ENCODE measurements around the gene CYP19A1.

The CYP19A1 gene

DNA sequence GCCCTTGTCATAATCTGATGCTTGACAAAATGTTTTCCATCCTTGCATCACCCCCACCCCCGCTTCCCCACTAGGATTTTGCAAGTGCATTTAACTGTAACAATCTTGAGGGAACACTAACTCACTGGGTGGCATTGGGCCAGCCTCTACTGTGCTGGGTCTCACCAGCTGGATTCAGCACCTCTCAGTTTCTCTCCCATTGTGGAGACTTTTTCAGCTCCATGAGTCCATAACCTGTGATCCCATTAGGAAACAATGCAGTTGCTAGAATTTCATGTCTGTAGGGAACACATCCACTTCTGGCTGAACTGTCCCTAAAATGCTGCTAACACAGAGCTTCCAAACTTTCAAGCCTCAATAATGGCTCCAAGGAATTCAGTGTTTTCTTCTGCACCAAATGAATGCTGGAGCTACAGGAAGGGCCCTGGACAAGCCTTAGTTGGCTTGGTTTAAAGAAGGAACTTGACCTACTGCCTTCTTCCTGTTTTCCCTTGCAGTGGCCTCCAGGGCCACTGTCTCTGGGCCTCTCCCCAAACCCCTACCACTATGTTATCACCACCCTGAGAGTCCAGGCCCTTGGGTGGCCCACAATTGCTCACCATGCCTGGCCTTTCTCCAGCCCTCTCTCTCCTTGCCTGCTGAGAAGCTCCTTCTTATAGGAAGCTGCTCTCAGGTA, 15.6 kb downstream of the CYP19A1 start:
- DNase-seq, result no peak

DNA sequence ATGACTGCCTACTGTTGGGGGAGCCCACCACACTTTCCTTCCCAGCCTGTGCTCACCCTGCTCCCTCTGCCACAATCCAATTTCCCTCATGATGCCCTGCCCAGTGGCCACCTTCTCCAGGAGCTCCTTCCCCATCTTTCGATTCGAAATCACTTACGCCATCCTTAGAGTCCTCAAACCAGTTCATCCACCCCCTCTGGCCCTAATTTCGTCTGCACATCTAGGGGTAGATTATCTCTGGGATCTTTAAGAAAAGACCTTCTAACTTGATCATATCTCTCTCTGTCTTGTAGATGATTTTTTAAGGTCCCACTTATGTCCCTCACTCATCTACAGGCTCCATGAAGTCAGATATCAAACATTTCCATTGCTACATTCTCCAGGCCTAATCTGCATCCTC, 17.1 kb downstream of the CYP19A1 start:
- no peak for DNase-seq

DNA sequence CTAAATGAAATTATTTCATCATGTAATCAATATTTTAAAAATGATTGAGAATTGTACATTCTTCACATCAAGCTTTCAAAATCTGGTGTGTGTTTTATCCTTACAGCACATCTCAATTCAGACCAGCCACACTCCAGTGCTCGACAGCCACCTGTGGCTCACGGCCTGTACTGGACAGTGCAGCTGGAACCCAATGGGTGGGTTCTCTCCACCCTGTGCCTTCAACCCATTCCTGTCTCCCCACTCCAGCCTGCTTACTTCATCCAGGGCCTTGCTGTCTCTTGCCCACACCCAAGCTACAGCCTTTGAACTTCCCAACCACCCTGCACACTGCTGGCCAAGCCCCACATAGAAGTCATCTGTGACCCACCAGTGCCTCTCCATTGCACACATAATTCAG, 17.6 kb downstream of the CYP19A1 start:
- DNase-seq, result no peak

DNA sequence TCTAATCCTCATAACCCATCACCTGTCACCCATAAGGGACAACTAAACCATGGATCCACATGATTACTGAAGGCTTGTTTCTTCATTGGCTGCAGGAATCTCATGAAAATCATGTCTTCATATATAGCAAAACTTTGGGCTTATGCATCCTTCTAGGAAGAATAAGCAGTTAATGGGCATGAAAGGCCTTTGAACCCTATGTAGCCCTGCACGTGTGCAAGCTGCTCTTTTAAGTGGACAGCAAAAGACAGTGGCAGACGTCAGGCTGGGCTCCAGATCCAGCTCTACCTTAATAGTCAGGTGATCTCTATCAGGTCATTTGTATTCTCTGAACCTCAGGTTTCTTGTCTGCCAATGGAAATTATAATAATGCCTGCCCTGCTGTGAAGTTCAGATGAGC, 18.9 kb downstream of the CYP19A1 start:
- no peak for DNase-seq

DNA sequence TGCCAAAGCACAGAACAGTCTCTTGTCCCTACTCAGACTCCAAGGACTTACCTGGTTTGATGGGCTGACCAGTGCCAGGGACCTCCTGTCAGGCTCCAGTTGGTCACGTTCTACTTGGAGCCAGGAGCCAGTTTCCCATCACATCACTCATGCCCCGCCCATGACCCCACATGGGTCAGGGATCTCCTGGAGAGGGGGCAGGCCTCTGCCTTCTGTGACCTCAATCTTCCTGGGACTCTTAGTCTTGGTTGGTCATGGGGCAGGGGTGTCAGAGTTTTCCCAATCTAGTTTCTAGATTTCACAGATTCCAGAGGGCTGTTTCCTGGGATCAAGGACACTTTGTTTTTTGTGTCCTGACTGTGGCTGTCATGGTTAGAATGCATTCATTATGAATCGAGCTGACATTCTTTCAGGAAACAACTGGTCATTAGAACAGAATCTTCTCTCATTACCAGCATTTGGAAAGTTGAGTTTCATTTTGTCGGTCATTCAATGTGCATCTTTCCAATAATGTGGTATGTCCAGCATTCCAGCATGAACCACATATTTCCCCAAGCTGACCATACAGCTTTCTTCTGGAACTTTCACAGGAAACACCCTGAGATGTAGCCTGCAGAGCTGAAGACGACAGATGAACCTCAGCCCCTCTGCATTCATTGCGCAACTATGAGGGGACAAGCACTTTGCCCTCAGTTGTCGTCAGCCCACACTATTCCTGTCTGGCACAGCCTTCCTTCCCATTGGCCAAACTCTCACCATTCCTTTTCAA, 19.8 kb downstream of the CYP19A1 start:
- peak; percentile 14 for DNase-seq

DNA sequence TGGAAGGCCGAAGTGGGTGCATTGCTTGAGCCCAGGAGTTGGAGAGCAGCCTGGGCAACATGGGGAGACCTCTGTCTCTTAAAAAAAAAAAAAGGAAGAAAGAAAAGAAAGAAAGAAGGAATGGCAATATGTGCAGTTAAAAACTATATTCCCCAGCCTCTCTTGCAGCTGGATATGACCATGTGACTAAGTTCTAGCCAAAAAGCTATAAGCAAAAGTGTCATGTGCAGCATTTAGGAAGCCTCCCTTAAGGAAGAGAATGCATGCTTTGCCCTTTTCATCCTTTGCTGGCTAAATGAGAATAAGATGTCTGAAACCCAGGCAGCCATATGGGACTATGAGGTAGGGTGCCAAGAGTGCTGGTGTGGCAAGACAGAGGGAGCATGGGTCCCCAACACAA, 21.8 kb downstream of the CYP19A1 start:
- DNase-seq, result no peak

DNA sequence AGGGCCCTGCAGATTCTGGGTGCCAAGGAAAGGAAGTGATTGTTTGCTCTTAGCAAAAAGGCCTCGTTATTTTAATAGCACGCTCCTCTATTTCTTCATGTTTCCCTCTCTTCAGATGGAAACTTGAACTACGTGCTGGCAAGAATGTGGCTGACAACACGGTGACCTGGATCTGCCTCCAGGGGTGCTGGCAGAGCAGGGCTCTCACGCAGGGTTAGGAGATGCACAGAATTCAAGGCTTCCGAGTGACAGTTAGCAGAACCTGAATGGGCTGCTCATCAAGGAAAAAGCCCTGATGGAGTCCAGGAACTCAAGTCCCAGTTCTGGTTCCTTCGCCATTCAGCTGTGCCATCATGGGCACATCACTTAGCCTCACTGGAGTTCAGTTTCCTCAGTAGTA, 22.7 kb downstream of the CYP19A1 start:
- no peak for DNase-seq

DNA sequence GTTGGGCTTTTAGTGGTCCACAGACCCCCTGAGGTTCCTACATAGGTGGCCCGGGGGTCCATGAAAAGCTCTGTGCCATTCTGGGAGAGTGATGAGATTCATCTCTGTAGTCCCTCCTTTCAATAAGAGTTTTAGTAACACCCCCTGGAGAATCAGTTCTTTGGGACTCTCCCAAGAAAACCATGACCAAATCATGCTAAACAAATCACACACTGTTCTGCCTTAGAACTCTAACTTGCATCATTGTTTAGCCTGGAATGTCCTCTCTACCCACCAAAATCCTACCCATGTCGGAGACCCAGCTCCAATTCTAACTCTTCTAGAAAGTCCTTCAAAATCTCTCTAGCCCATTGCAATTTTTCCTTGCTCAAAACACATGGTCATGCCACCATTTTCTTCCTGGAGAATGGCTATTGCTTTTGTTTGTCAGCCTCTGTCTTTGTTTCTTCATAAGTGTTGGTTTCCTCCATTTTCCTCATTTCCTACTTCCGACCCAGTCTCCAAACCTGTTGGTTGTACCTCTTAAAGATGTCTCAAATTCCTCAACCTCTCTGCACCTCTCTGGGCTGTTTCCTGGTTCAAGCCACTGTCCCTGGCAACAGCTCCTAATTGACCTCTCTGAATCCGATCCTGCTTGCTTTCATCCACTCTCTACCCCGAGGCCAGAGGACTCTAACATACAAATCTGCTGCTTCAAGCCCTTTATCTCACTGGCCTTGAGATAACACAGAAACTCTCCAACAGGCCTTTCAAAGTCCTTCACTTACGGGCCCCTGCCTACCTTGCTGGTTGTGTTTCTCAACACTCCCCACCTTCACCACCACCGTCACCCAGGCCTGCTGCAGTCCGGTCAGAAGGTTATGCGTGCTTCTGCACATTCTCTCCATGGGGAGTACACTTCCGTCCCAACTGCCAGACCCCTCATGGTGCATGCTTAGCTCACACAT, 23.7 kb downstream of the CYP19A1 start:
- no peak for DNase-seq

DNA sequence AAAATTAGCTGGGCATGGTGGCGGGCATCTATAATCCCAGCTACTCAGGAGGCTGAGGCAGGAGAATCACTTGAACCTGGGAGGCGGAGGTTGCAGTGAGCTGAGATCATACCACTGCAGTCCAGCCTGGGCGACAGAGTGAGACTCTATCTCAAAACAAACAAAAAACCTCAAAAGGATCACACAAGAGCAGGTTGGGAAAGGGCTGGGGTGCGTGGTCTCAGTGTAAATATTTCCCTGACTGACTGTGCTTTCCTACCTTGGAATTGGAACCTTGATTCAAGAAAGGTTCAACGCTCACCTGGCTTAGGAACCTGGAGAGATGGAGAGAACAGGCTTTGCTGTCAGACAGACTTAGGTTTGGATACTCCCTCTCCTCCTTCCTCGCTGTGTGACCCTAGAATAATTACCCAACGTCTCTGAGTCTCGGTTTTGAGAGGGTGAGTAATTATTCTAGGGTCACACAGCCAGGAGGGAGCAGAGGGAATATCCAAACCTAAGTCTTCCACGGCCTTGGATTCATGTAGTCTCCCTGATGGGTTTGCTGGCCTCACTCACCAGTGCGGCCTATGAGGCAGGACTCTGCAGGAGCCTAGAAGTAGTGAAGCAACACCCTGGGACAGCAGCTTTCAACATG, 24.6 kb downstream of the CYP19A1 start:
- DNase-seq, result no peak

DNA sequence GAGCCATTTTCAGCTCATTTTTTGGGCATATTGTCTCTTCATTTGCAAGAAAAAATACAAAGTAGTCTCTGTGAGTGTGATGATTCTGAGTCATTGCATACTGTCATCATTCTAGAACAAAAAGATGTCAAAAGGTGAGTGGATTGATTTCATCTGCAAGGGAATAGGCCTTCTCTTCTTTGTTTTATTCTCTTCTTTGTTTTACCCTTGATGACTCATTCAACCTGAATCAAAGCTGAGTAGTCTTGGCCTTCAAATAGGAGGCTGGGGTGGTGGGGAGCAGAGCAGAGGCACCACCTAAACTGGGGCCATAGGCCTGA, 25.4 kb downstream of the CYP19A1 start:
- DNase-seq, result peak; percentile 46

DNA sequence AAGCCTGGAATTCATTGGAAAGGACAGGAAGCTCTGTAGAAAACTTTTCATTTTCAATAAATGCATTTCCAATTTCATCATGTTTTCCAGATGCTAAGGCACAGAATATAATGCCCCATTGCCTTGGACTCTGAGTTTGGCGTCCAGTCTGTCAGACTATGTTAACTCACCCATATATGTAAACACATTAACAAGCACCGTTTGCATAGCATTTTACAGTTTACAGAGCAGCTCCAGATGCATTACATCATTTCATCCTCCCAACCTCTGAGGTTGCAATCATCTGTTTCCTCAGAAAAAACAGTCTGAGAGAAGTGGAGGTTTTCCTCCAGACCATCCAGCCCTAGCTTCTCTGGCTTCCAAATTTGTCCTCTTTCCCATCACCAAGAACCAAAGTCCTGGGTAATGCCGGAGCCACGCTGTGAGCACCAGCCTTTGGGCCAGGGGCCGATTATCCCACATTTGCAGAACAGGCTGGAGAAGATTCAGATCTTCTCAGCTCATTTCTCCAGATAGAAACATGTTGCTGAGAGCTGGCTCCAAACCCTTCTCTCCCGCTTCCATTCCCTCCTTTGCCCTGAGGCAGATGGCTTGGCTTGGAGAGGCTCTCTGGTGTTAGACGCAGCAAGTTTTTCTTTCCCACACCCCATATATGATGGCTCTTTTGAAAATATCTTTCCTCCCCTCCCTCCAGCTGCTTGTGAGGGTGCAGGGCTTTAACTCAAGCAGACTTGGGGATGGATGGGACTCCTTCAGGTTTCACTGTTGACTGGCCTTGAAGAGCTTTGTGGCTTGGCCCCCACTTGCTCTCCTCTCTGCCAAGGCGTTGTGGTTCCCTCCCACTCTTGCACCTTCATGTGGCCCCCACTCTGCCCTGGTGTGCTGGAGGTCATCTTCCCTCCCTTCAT, 26.0 kb downstream of the CYP19A1 start:
- DNase-seq, result peak; percentile 14

DNA sequence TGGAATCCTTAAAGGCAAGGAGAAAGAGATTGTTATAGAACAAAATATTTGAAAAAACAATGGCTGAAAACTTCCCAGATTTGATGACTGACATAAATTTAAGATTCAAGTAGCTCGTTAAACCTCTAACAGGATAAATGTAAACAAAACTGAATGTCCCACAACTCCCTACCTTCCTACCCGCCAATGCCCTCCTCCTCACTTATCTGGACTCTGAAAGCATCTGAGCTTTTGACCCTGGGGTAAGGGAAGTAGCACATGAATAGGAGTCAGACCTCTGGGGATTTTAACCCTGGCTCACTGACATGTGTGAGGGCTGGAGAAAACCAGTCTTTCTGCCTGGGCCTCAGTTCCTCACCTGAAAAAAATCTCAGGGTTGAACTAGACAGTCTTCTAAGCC, 26.9 kb downstream of the CYP19A1 start:
- no peak for DNase-seq

DNA sequence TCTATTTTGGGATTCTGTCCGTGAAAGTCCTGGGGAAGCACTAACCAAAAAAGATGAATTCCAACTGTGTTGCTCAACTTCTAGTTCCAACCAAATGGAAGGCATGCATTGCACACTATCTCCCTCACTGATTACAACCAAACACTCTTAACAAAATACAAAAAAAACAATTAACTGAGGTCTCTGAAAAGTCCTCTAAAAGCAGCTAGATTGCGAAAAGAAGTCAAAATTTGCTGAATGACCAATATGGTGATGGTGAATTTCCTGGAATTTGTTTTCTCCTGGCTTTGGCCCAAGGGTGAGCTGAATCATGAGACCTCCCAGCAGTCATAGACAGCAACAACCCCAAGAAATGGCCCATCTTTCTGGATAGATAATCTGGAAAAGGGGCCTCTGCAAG, 28.3 kb downstream of the CYP19A1 start:
- peak; percentile 78 for DNase-seq

DNA sequence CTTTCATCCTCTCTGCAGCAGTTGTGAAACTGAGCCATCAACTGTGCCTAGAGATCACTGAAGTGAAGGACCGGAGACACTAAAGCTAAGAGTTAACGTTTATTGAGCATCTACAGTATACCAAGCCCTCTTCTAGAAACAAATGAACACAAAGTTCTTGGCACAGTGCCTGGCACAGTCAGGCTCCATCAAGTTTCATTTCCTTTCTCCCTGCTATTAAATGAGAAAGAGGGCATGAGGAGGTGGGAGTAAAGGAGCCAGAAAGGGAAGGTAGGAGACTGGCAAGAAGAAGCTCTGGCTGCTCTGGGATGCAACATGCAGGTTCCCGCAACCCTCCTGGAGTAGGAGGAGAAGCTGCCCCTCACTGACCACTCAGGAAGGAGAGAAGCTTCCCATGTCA, 30.6 kb downstream of the CYP19A1 start:
- DNase-seq, result no peak

DNA sequence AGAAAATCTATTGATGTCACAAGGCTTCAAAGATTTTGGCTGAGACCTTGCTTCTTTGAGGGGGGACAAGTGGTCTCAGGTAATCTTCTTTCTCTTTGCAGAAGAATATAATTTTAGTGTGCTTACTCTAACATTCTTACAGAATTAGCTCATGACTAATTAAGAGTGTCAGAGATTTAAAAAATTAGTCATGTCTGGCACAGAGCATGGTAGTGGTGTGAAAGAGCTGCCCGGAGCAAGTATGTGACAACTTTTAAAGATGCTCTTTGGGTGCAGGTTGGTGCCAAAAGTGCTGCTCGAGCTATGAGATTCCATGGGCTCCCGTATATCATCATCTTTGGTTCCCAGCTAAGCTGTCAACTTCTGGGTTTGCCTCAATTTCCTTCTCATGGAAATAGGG, 31.1 kb downstream of the CYP19A1 start:
- no peak for DNase-seq

DNA sequence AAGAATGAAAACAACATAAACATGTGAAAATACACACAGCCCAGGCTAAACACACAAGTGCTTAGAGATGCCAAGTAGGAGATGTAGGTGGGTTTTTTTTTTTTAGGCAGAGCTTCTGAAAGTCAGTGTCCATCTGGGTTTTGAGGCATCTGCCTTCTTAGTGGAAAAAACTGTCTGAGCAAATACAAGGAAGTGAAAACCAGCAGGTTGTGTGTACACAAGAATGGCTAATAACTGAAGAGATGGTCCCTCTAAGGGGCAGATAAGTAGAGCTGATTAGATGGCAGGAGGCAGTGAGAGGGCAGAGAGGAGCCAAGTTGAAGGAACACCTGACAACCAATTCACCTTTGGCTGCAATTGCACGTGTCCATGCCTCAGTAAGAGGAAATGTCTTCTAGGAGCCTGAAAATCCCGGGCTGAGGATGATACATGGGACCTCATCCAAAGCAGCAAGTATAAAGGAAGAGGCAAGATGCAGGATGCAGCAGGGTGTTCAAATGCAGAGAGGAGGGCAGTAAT, 34.9 kb downstream of the CYP19A1 start:
- no peak for DNase-seq

DNA sequence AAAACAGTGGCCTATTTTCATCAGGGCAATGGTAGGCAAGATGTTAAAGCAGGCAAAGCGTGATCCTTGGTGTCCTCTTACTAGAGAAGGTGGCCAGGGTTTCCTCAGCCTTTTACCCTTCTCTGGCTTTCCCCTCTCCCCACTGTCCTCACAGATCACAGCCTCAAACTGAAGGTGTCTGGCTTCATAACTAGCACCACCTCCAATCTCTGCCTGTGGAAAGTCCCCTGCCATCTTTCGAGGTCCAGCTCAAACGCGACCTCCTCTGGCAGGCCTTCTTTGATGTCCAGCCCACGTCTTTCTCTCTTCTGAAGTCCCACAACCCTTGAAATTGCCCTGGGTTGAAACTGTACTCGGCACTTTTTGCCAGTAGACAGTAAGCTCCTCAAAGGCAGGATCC, 35.9 kb downstream of the CYP19A1 start:
- no peak for DNase-seq

DNA sequence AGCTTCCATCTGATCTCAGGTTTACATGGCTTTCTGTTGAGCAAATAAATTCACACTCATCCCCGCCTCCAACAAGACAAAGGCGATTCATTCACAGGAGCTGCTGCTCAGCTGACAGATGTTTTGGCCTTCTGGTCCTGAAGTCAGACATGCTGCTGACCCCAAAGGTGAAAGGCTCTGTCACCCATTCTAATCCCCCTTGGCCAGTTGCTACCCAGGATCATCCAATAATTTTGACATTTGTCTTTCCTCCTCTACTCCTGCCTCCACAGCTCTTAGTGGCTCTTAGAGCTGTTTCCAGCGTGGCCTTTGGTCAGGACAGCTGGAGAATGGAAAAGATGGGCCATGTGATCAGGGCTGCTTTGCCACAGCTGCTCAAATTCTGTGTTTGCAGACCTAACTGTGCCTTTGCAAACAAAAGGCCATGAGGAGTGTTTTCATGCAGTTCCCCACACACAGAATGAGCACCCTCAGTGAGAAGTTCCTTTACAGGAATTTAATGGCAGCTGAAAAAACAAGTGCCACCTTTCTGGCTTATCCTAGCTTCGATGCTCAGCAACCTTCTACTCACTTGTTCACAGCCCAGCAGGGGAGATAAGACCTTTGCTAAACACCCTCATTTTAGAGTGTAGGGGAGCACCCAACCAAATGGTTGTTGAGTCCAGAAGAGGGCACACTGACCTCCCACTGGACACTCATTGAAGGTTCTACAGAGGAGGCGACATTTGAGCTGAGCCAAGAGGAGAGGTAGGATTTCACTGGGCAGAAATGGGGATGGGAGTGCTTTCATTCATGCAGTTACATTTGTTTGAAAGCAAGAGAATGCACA, 39.0 kb downstream of the CYP19A1 start:
- DNase-seq, result no peak

DNA sequence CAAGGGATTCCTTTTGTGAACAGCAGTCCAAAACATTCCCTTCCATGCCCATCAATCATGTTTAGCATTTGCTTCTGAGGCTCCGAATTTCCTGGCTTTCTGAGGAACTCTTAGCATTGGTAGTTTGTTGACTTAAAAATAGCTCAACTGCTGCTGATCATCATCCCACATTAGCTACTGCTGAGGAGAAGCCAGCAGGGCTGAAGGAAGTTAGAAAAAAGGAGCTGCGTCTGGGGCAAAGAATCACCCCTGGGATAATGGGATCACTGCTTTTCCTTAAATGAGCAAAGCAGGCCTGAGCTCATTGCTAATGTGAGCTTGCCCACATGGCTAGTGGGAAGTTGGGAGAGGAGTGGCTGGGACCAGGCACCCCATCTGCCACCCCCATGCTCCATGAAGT, 39.8 kb downstream of the CYP19A1 start:
- DNase-seq, result no peak

DNA sequence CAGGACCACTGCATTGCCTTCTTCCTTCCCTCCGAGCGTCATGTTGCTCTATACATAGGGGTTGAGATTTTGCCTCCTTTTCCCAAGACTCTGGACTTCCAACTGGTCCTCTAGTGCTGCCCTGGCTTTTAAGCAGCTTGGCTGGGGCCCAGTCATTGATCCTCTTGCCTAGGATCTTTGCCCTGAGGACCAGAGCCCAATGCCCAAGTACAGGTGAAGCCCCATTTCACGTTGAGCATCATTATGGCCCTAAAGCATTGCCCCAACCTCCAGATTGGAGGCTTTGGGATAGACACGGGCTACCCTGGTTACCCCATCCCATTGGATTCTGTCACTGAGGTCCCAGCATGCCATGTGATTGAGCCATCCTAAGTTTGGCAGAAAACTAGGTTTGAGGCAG, 47.7 kb downstream of the CYP19A1 start:
- no peak for DNase-seq

DNA sequence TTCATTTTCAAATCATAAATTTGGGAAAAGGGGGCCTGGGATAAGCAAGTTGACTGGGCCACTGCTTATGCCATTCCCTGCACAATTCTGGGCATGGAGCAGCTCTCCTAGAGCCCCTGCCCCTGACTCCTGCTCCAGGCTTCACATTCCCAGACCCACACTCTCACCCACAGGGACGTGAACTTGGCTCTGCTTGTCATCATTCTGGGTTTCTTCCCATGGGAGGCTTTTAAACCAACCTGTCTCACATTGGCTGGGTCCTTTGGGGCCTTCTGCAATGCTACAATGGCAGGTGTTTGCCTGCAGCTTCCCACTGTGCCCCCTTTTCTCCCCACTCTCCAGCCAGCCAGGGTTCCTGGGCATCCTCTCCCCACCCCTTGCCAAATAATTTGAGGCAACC, 49.1 kb downstream of the CYP19A1 start:
- no peak for DNase-seq
